Stimulated activated CD8-positive, alpha-beta memory T cell treated with anti-CD3 and anti-CD28 coated beads, Interleukin-12 subunit alpha, Interleukin-12 subunit beta, amount 100 ng/mL, for 24 hours (primary cell): ENCODE results near the gene DNAH8.
"Not testable (repeated sequence)": the region's sequence is repeated elsewhere in the genome, so short reads cannot be mapped to it uniquely, and the experiment has no call there.

Experiments
- DNase-seq: peaks from one replicate; pipeline ENCODE4 v3.0.0-alpha.2; 2020; ENCODE audit errors: extremely low read depth

The DNAH8 gene

GRCh38 chr6:38715016-38715689, at the start of gene DNAH8:
Gene DNAH8 (plus strand): TSS chr6:38715311. CDS start chr6:38722810, 7,499 bp downstream.
- DNase-seq: no peak

GRCh38 chr6:38671885-38672467, 43.1 kb upstream of the DNAH8 start:
- no peak for DNase-seq

GRCh38 chr6:38673397-38674165, 41.5 kb upstream of the DNAH8 start:
- no peak for DNase-seq

- DNase-seq: no peak
These were observed 38.7 kb upstream of the DNAH8 start for GRCh38 chr6:38676236-38676973.

GRCh38 chr6:38676974-38677544, 38.1 kb upstream of the DNAH8 start:
- DNase-seq: no peak

- no peak for DNase-seq
These were observed 36.8 kb upstream of the DNAH8 start for GRCh38 chr6:38678178-38678760.

GRCh38 chr6:38679668-38680067, 35.4 kb upstream of the DNAH8 start:
- DNase-seq: no peak

- no peak for DNase-seq
These were observed 33.3 kb upstream of the DNAH8 start for GRCh38 chr6:38681850-38682249.

- no peak for DNase-seq
These were observed 30.9 kb upstream of the DNAH8 start for GRCh38 chr6:38684237-38684636.

GRCh38 chr6:38684904-38685303, 30.2 kb upstream of the DNAH8 start:
- DNase-seq: no peak

GRCh38 chr6:38686270-38687042, 28.7 kb upstream of the DNAH8 start:
- DNase-seq: no peak

GRCh38 chr6:38687043-38687353, 28.1 kb upstream of the DNAH8 start:
- no peak for DNase-seq

GRCh38 chr6:38687549-38687948, 27.6 kb upstream of the DNAH8 start:
- no peak for DNase-seq

GRCh38 chr6:38688579-38689087, 26.5 kb upstream of the DNAH8 start:
- DNase-seq: no peak

GRCh38 chr6:38695227-38695900, 19.7 kb upstream of the DNAH8 start:
- DNase-seq: no peak

- no peak for DNase-seq
These were observed 19.2 kb upstream of the DNAH8 start for GRCh38 chr6:38695933-38696332.

GRCh38 chr6:38696345-38696744, 18.8 kb upstream of the DNAH8 start:
- DNase-seq: no peak

GRCh38 chr6:38697846-38698245, 17.3 kb upstream of the DNAH8 start:
- no peak for DNase-seq

- not testable (repeated sequence) for DNase-seq
These were observed 15.4 kb upstream of the DNAH8 start for GRCh38 chr6:38699702-38700101.

GRCh38 chr6:38701551-38701950, 13.6 kb upstream of the DNAH8 start:
- no peak for DNase-seq
